Thoracic aorta (tissue), 2 donors: ENCODE results near the gene TET2. TPM values are rescaled to one million over a fixed set of nuclear protein-coding genes. Genes with fewer than 3 reads are reported as not detected.
"Not testable (repeated sequence)": the region's sequence is repeated elsewhere in the genome, so short reads cannot be mapped to it uniquely, and the experiment has no call there.

Experiments used
- ATAC-seq: fragments of 150-250 bp; one replicate; pipeline ENCODE4 v1.8.0; 2017; ENCODE audit warnings: low read depth; ENCODE audit not compliant: insufficient number of reproducible peaks, low FRiP score
- DNase-seq: peaks from one replicate; pipeline ENCODE4 v3.0.0-alpha.2; 2020; ENCODE audit warnings: low spot score
- H3K27ac ChIP-seq, 2 donors: fragments of 200-600 bp; sonication (generic); 1 replicate in 1 of 2; 2 replicates in 1 of 2; pipeline ENCODE4 v1.5.1; 2016; ENCODE audit warnings: mild to moderate bottlenecking in 2 of 2, moderate library complexity in 2 of 2
- H3K27me3 ChIP-seq: fragments of 200-600 bp; sonication (generic); replicated peaks from 2 replicates; pipeline ENCODE4 v1.6.0; 2016; ENCODE audit warnings: mild to moderate bottlenecking; ENCODE audit not compliant: insufficient read depth
- H3K36me3 ChIP-seq: fragments of 200-600 bp; sonication (generic); one replicate; pipeline ENCODE4 v1.5.1; 2016
- H3K4me1 ChIP-seq, 2 donors: fragments of 200-600 bp; sonication (generic); 1 replicate in 1 of 2; 2 replicates in 1 of 2; pipeline versions ENCODE4 v1.5.1 to v1.6.0; 2016; ENCODE audit warnings: low read depth in 2 of 2, mild to moderate bottlenecking in 1 of 2; ENCODE audit not compliant: control insufficient read depth in 1 of 2
- H3K4me3 ChIP-seq: fragments of 200-600 bp; sonication (generic); 2 replicates; pipeline ENCODE4 v1.5.1; 2016; ENCODE audit warnings: mild to moderate bottlenecking
- H3K9me3 ChIP-seq: fragments of 200-600 bp; sonication (generic); 2 replicates; pipeline ENCODE4 v1.5.1; 2016
- CTCF ChIP-seq: fragments of 200-600 bp; sonication (generic); IDR thresholded peaks from one replicate; pipeline ENCODE4 v1.5.1; 2019; ENCODE audit warnings: antibody characterized with exemption
- total RNA-seq, 2 donors: library from RNA; depleted of rRNA; stranded (reverse); fragments of >200 nt; gene quantifications; one replicate each; pipeline versions ENCODE4 v1.1.0 to v1.2.3, GENCODE V29; 2016

TET2 gene
- total RNA-seq, 2 donors from 2014 or later = 23.6 to 31.7 TPM

- no peak overlapping the region for H3K27ac ChIP-seq
- no peak for TF ChIP-seq CTCF
- no peak overlapping the region for H3K4me3 ChIP-seq
- H3K9me3 ChIP-seq = peaks cover 12% of the 10 kb centered on the region
- DNase-seq (no peak), ATAC-seq (no peak)
- H3K27me3 ChIP-seq = no peaks in the 10 kb centered on the region
- H3K36me3 ChIP-seq = no peaks in the 10 kb centered on the region
- H3K4me1 ChIP-seq = no peaks in the 10 kb centered on the region
These were observed 145.2 kb downstream of the TET2 start for GRCh38 chr4:105291925-105292324.

GRCh38 chr4:105293360-105293759, 146.7 kb downstream of the TET2 start:
- Histone ChIP-seq H3K27me3 (no peaks in the 10 kb centered on the region), H3K27ac (no peak overlapping the region), H3K9me3 (peaks cover 2% of the 10 kb centered on the region), H3K4me3 (no peak overlapping the region), H3K4me1 (no peaks in the 10 kb centered on the region), H3K36me3 (no peaks in the 10 kb centered on the region)
- DNase-seq (no peak), ATAC-seq (no peak)
- no peak for TF ChIP-seq CTCF

GRCh38 chr4:105296672-105297071, 150.0 kb downstream of the TET2 start:
- Histone ChIP-seq H3K36me3 (no peaks in the 10 kb centered on the region), H3K4me3 (no peak overlapping the region), H3K27ac (no peak overlapping the region), H3K4me1 (no peaks in the 10 kb centered on the region), H3K27me3 (no peaks in the 10 kb centered on the region), H3K9me3 (peaks cover 8% of the 10 kb centered on the region)
- ATAC-seq (no peak), DNase-seq (no peak)
- TF ChIP-seq CTCF = no peak

- H3K27ac ChIP-seq, H3K27me3 ChIP-seq, DNase-seq, H3K36me3 ChIP-seq, ATAC-seq, H3K4me3 ChIP-seq, H3K4me1 ChIP-seq: not testable (repeated sequence)
- H3K9me3 ChIP-seq = peaks cover 12% of the 10 kb centered on the region
These were observed 152.4 kb downstream of the TET2 start for GRCh38 chr4:105299027-105299426.

- no peaks in the 10 kb centered on the region for H3K4me1 ChIP-seq
- TF ChIP-seq CTCF = no peak
- H3K27ac ChIP-seq = no peak overlapping the region
- no peak for ATAC-seq
- no peaks in the 10 kb centered on the region for H3K27me3 ChIP-seq
- H3K36me3 ChIP-seq = no peaks in the 10 kb centered on the region
- peaks cover 17% of the 10 kb centered on the region for H3K9me3 ChIP-seq
- DNase-seq = no peak
- no peak overlapping the region for H3K4me3 ChIP-seq
These were observed 157.4 kb downstream of the TET2 start for GRCh38 chr4:105304085-105304484.

GRCh38 chr4:105305019-105305836, 158.6 kb downstream of the TET2 start:
- DNase-seq (no peak), ATAC-seq (no peak)
- H3K27ac ChIP-seq = no peak overlapping the region
- H3K4me3 ChIP-seq = no peak overlapping the region
- no peaks in the 10 kb centered on the region for H3K27me3 ChIP-seq
- no peaks in the 10 kb centered on the region for H3K36me3 ChIP-seq
- peaks cover 12% of the 10 kb centered on the region for H3K9me3 ChIP-seq
- no peak for TF ChIP-seq CTCF
- H3K4me1 ChIP-seq = no peaks in the 10 kb centered on the region
